Retina (tissue), 1 donor: ENCODE results near the gene GALM.
"Not testable (repeated sequence)": the region's sequence is repeated elsewhere in the genome, so short reads cannot be mapped to it uniquely, and the experiment has no call there.

Experiments used
- DNase-seq: peaks from one replicate; pipeline ENCODE4 v3.0.0-alpha.2; 2016

Gene GALM

GRCh38 chr2:38650717-38651116, 15.2 kb upstream of the GALM start:
- no peak for DNase-seq

- DNase-seq: no peak
Measured at GRCh38 chr2:38652431-38653273, 13.3 kb upstream of the GALM start.

- DNase-seq: no peak
Measured at GRCh38 chr2:38653380-38653714, 12.6 kb upstream of the GALM start.

GRCh38 chr2:38653715-38654527, 12.0 kb upstream of the GALM start:
- DNase-seq: no peak

GRCh38 chr2:38654528-38655381, 11.2 kb upstream of the GALM start:
- no peak for DNase-seq

GRCh38 chr2:38655441-38655840, 10.5 kb upstream of the GALM start:
- no peak for DNase-seq

- no peak for DNase-seq
Measured at GRCh38 chr2:38656866-38657480, 8.9 kb upstream of the GALM start.

GRCh38 chr2:38658613-38659012, 7.3 kb upstream of the GALM start:
- DNase-seq: no peak

GRCh38 chr2:38659115-38659514, 6.8 kb upstream of the GALM start:
- DNase-seq: no peak

- DNase-seq: no peak
Measured at GRCh38 chr2:38660282-38660681, 5.6 kb upstream of the GALM start.

- DNase-seq: no peak
Measured at GRCh38 chr2:38661306-38661705, 4.6 kb upstream of the GALM start.

GRCh38 chr2:38666556-38666910, 619 bp downstream of the GALM start:
- DNase-seq: no peak

GRCh38 chr2:38668092-38668491, 2.2 kb downstream of the GALM start:
- no peak for DNase-seq

GRCh38 chr2:38668779-38669479, 3.0 kb downstream of the GALM start:
- no peak for DNase-seq

- no peak for DNase-seq
Measured at GRCh38 chr2:38671303-38671702, 5.4 kb downstream of the GALM start.

- no peak for DNase-seq
Measured at GRCh38 chr2:38671946-38672345, 6.0 kb downstream of the GALM start.

GRCh38 chr2:38672445-38673391, 6.8 kb downstream of the GALM start:
- peak; percentile 31 for DNase-seq

- DNase-seq: no peak
Measured at GRCh38 chr2:38676681-38677080, 10.8 kb downstream of the GALM start.

GRCh38 chr2:38680868-38681267, 15.0 kb downstream of the GALM start:
- not testable (repeated sequence) for DNase-seq

GRCh38 chr2:38682008-38682575, 16.2 kb downstream of the GALM start:
- no peak for DNase-seq

- not testable (repeated sequence) for DNase-seq
Measured at GRCh38 chr2:38682620-38683019, 16.7 kb downstream of the GALM start.
